Natural killer cell (primary cell): ENCODE measurements around the gene TUSC1. TPM values are rescaled to one million over a fixed set of nuclear protein-coding genes. Genes with fewer than 3 reads are reported as not detected.
A peak's percentile ranks its signal among the peaks of the same experiment; 100 is the strongest.

Experiments
- ATAC-seq, 3 donors: fragments of 150-1000 bp in 2 of 3; fragments of 200-7000 bp in 1 of 3; cut with Tn5 transposase; 1 replicate in 1 of 3; 2 replicates in 2 of 3; pipeline ENCODE4 v1.10.0; 2021; ENCODE audit warnings: mild to moderate bottlenecking in 2 of 3, moderate library complexity in 2 of 3
- DNase-seq, 2 donors: peaks; one replicate each; pipeline versions ENCODE4 v3.0.0 to v3.0.0-alpha.2; 2013 to 2021; ENCODE audit warnings: mixed read lengths in 1 of 2
- H3K27ac ChIP-seq: one replicate; pipeline ENCODE4 v1.5.1; 2013; ENCODE audit warnings: mild to moderate bottlenecking, low read length
- H3K27me3 ChIP-seq: one replicate; pipeline ENCODE4 v1.6.1; 2013; ENCODE audit warnings: low read length; ENCODE audit not compliant: control insufficient read depth, insufficient read depth
- H3K36me3 ChIP-seq: one replicate; pipeline ENCODE4 v1.6.1; 2013; ENCODE audit warnings: low read length; ENCODE audit not compliant: control insufficient read depth, insufficient read depth
- H3K4me1 ChIP-seq: one replicate; pipeline ENCODE4 v1.6.1; 2013; ENCODE audit warnings: low read length; ENCODE audit not compliant: control insufficient read depth, insufficient read depth
- H3K4me3 ChIP-seq: one replicate; pipeline ENCODE4 v1.5.1; 2013; ENCODE audit warnings: low read length
- H3K9me3 ChIP-seq: one replicate; pipeline ENCODE4 v1.6.1; 2013; ENCODE audit warnings: low read length; ENCODE audit not compliant: control insufficient read depth, insufficient read depth
- H3K27ac Mint-ChIP-seq, 2 donors: one replicate each; pipeline ENCODE4 v1.8.0; 2022; ENCODE audit warnings: mild to moderate bottlenecking in 2 of 2, mixed read lengths in 2 of 2, moderate library complexity in 1 of 2
- H3K27me3 Mint-ChIP-seq, 2 donors: one replicate each; pipeline ENCODE4 v1.8.0; 2022; ENCODE audit warnings: low read depth in 2 of 2, mixed read lengths in 2 of 2
- H3K36me3 Mint-ChIP-seq: one replicate; pipeline ENCODE4 v1.8.0; 2022; ENCODE audit warnings: mixed read lengths
- H3K4me1 Mint-ChIP-seq, 2 donors: one replicate each; pipeline ENCODE4 v1.8.0; 2022; ENCODE audit warnings: mixed read lengths in 2 of 2
- H3K4me3 Mint-ChIP-seq: one replicate; pipeline ENCODE4 v1.8.0; 2022; ENCODE audit warnings: mild to moderate bottlenecking, moderate library complexity, mixed read lengths
- H3K9me3 Mint-ChIP-seq, 2 donors: one replicate each; pipeline ENCODE4 v1.8.0; 2022; ENCODE audit warnings: mixed read lengths in 2 of 2
- CTCF ChIP-seq: fragments of 200-600 bp; IDR thresholded peaks from one replicate; pipeline ENCODE4 v1.8.0; 2022; ENCODE audit warnings: antibody characterized with exemption
- WGBS: methylation state at CpG from one replicate; pipeline ENCODE4 v1.1.7; 2013; ENCODE audit warnings: missing lambda C conversion rate; ENCODE audit not compliant: insufficient coverage; 5-methylcytosine and 5-hydroxymethylcytosine counted together
- intact Hi-C: fragments of 100-400 bp; cut with micrococcal nuclease; formaldehyde crosslinking; loops from one replicate; pipeline ENCODE4 v1.14.2; 2022
- total RNA-seq, 4 donors: library from RNA; stranded (reverse); fragments of 120-200 nt in 1 of 4; gene quantifications; one replicate each; pipeline versions ENCODE4 v1.2.3 to v1.2.4, GENCODE V29; 2013 to 2022

The TUSC1 gene
- total RNA-seq, result under 1 TPM in 2 of 3 donors, not detected in 1; 0.18 to 0.58 TPM
- total RNA-seq (2013), result 1.2 TPM

- Mint-ChIP-seq H3K27ac (no peak within 1 kb of the TSS), H3K27me3 (peaks cover 4 to 5% of the 10 kb centered on the region in 2 donors), H3K36me3 (no peaks in the 10 kb centered on the region), H3K4me1 (no peaks in the 10 kb centered on the region), H3K9me3 (peaks cover 5 to 12% of the 10 kb centered on the region in 2 donors), H3K4me3 (peak within 1 kb of the TSS; percentile 71)
- intact Hi-C loops, result no loop called here
- ATAC-seq, result peak; percentile 34 to 63 (median 56)
- peak in 1 of 2 donors; percentile 3 for DNase-seq
- Histone ChIP-seq H3K27me3 (no peaks in the 10 kb centered on the region), H3K27ac (peak within 1 kb of the TSS; percentile 38), H3K36me3 (no peaks in the 10 kb centered on the region), H3K4me1 (peaks cover 4% of the 10 kb centered on the region), H3K9me3 (no peaks in the 10 kb centered on the region), H3K4me3 (peak within 1 kb of the TSS; percentile 29)
- 3% methylated on average over 57 of the region's 57 CpGs for WGBS
- no peak for TF ChIP-seq CTCF
Observed at GRCh38 chr9:25678147-25678666, at the start of gene TUSC1. TSS of gene TUSC1 (minus strand) at chr9:25678444. CDS start at chr9:25678312, 132 bp downstream.

GRCh38 chr9:25726871-25727410, 48.7 kb upstream of the TUSC1 start:
- 67% methylated on average over 2 of the region's 2 CpGs for WGBS
- Mint-ChIP-seq H3K36me3 (no peaks in the 10 kb centered on the region), H3K4me3 (no peak overlapping the region), H3K4me1 (no peaks in the 10 kb centered on the region), H3K27me3 (no peaks in the 10 kb centered on the region), H3K27ac (no peak overlapping the region), H3K9me3 (peaks cover 2 to 7% of the 10 kb centered on the region in 2 donors)
- Histone ChIP-seq H3K27me3 (no peaks in the 10 kb centered on the region), H3K27ac (no peak overlapping the region), H3K36me3 (no peaks in the 10 kb centered on the region), H3K4me1 (no peaks in the 10 kb centered on the region), H3K4me3 (no peak overlapping the region), H3K9me3 (no peaks in the 10 kb centered on the region)
- TF ChIP-seq CTCF, result no peak
- DNase-seq (no peak), ATAC-seq (no peak)
- intact Hi-C loops, result no loop called here

- no peak for ATAC-seq
- Histone ChIP-seq H3K9me3 (no peaks in the 10 kb centered on the region), H3K27ac (no peak overlapping the region), H3K4me1 (no peaks in the 10 kb centered on the region), H3K4me3 (no peak overlapping the region), H3K36me3 (no peaks in the 10 kb centered on the region), H3K27me3 (no peaks in the 10 kb centered on the region)
- Mint-ChIP-seq H3K9me3 (peaks cover 2 to 3% of the 10 kb centered on the region in 2 donors), H3K36me3 (no peaks in the 10 kb centered on the region), H3K27ac (no peak overlapping the region), H3K4me3 (no peak overlapping the region), H3K4me1 (no peaks in the 10 kb centered on the region), H3K27me3 (no peaks in the 10 kb centered on the region)
- WGBS, result 67% methylated on average over 1 of the region's 3 CpGs
- intact Hi-C loops, result no loop called here
- no peak for DNase-seq
- TF ChIP-seq CTCF, result no peak
Observed at GRCh38 chr9:25724424-25724823, 46.2 kb upstream of the TUSC1 start.
